Cortex of kidney (tissue), 1 donor: ENCODE data around the gene DCLK2.

Source experiments
- DNase-seq: peaks from one replicate; lab custom pipeline; 2025; lab: John Stamatoyannopoulos, UW

Gene DCLK2

GRCh38 chr4:150069353-150069752 is 8.9 kb upstream of the DCLK2 start:
- DNase-seq, result no peak

- no peak for DNase-seq
Observed at GRCh38 chr4:150070464-150071170, 7.6 kb upstream of the DCLK2 start.

DNA sequence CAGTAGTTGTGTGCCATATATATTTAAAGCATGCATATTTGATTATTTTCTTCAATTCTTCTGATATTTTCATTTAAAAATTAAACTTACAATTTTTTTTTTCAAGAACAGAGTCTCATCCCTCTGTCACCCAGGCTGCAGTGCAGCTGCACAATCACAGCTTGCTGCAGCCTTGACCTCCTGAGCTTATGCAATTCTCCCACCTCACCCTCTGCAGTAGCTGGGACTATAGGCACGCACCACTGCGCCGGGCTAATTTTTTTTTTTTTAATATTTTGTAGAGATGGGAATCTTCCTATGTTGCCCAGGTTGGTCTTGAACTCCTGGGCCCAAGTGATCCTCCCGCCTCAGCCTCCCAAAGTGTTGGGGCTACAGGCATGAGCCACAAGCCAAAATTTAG is 5.8 kb upstream of the DCLK2 start:
- no peak for DNase-seq

DNA sequence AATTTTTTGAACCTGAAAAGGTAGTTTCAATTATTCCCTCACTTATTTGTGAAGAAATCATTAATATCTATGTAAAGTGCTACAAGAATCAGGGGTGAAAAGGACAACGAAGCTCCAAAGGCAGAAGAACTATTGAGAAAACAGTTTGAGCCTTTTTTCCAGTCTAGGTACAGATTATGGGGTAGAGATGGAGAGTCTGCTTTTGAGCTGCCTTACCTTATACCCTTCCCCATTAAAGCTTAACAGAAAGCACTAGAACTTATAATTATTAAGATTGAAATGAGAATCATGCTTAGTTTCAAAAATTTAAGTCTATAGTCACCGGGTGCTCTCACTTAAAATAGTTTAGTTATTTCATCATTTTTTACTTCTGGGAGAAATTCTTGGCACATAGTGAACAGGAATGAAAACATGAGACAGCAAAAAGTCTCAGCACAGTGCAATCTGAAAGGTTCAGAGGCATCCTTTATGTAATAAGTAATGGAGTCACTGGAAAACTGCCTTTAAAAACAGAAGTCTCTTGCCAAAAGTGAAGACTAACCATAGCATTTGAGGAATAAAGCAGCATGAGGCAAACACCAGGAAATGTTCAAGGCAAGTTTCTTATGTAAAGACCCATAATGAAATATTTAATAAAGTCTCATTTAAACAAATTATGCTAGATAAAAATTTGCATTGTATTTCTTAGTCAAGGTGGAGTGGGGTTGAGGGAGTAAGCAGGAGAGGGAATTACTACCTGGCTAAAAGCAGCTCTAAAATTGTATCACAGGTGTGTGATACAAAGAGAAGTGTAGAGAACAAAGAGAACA is 5.1 kb upstream of the DCLK2 start:
- no peak for DNase-seq

DNA sequence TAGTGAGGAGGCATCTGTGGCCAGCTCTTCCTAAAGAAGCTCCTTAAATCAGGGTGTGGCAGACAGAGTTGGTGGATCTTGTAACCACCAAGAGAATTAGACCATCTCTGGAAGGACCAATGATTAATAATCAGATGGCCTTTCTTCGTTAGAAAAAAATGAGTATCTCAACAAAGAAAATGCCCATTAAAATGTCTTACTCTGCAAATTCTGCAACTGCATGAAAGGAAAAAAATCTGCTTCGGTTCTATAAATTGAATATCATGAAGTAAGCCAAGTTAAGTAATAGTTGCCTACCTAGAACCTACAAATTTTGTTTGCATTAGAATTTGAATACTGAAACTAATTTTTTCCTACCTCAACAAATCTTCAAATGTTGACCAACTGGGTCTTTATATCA is 4.2 kb upstream of the DCLK2 start:
- no peak for DNase-seq

DNA sequence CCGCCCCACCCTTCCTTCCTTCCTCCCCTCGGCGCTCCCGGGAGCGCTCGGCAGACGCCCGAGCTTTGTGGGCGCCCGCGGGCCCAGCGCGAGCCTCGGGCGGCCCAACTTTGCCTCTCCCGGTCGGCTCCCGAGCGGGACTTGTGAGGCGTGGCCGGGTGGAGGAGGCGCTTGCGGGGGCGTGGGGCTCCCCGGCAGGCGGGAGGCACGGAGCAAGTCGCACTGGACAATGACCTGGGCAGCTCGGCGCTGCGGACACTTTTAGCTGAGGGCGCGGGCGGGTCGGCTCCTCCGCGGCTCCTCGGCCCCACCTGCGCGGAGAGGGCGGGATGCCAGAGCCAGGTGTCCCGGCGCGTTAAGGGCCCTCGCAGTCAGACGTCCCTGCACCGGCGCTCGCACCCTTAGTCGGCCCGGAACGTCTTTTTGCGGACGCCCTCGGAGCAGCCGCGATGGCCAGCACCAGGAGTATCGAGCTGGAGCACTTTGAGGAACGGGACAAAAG is 385 bp downstream of the DCLK2 start:
- DNase-seq, result no peak

DNA sequence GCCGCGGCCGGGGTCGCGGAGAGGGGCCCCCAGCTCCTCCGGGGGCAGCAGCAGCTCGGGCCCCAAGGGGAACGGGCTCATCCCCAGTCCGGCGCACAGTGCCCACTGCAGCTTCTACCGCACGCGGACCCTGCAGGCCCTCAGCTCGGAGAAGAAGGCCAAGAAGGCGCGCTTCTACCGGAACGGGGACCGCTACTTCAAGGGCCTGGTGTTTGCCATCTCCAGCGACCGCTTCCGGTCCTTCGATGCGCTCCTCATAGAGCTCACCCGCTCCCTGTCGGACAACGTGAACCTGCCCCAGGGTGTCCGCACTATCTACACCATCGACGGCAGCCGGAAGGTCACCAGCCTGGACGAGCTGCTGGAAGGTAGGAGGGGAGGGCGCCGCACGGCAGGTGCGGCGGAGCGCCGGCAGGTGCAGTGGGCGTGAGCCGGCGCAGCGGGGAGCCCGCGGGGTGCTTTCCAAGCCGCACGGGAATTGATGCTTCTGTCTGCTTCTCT is 886 bp downstream of the DCLK2 start:
- no peak for DNase-seq

DNA sequence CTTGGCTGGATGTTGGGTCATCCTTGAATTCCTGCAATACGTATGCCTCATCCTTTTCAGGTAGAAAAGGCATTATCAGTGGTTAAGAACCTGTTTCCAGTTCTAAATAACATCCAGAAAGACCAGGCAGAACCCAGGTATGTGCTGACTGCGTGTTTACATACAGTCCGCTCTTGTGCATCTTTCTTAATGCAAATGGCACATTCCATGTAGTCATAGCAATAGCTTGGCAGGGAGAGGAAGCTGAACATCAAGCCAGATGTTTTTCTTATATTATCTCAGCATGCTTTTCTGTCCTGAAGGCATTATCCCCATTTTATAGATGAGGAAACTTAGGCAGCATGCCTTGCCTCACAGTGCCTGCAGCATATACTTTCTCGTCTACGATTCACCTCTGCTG is 2.1 kb downstream of the DCLK2 start:
- no peak for DNase-seq

DNA sequence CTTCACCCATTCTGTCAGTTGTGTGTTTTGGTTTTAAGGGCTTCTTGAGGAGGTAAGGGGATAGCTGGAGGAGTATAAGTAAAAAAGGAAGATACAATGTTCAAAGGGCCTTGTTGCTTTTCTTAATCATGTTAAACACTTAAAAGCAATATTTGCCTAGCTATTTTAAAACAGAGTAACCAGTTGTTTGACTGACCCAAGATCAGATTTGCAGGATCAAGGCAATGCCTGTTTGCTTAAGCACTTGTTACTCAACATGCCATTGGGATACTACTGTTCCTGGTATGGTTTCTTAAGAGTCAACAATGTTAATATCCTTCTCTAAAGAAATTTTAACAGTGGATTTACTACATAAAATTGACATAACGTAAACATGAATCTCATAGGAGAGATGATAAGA is 2.6 kb downstream of the DCLK2 start:
- DNase-seq, result no peak

DNA sequence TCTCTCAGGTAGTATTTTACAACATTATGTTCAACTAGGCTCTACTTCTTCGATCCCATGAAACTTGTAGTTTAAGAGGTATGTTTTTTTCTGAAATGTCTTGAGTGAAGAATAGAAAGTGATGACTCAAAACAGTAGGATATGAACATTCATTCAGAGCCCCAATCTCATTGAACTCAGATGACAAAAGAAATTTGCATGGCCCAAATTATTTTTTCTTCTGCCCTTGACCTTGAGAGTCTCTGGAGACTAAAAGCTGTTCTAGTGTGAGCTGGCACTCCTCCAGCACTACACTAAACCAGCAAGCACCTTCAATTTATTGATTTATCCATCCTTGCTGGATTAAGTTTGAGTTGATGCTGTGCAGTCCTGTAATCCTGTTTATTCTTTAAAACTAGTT is 4.0 kb downstream of the DCLK2 start:
- DNase-seq, result no peak

DNA sequence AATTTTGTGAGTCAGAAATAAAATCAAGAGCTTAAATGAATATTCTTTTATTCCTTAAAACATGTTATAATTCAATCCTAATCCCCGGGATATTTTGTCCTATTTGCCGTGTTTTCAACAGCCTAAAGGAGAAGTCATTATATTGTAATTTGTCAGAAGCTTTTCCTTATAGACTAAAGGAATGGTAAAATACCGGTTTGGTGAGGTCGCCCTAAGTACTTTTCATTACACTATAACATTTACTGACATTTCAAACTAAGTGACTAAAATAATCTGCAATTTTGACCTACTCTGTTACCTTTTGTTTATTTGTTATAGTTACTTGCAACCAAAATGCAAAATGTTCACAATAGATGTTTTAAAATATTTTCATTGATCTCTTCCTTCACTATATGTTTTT is 8.8 kb downstream of the DCLK2 start:
- DNase-seq, result no peak

DNA sequence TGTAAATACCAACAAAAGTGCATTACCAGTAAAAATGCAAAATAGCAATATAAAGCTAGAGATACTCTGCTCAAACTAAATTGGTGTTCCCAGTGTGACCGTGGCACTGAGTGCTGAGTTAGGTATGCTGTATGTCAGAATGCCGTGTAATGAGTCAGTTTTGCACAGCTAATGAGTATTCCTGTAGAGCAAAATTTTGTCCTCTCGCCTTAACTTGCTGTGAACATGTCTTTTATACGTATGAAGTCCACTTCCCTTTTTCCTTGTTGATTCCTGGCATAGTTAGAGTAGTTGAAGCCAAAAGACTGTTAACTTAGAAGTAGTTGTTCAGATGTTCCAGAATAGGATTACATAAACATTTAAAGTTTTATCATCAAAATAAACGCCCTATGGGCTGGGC is 11.5 kb downstream of the DCLK2 start:
- DNase-seq, result no peak

GRCh38 chr4:150090836-150091235 is 12.6 kb downstream of the DCLK2 start:
- no peak for DNase-seq

GRCh38 chr4:150094676-150095075 is 16.4 kb downstream of the DCLK2 start:
- no peak for DNase-seq

GRCh38 chr4:150096625-150097024 is 18.4 kb downstream of the DCLK2 start:
- no peak for DNase-seq

- no peak for DNase-seq
Observed at GRCh38 chr4:150098214-150098613, 20.0 kb downstream of the DCLK2 start.

GRCh38 chr4:150104404-150105027 is 26.3 kb downstream of the DCLK2 start:
- DNase-seq, result no peak

DNA sequence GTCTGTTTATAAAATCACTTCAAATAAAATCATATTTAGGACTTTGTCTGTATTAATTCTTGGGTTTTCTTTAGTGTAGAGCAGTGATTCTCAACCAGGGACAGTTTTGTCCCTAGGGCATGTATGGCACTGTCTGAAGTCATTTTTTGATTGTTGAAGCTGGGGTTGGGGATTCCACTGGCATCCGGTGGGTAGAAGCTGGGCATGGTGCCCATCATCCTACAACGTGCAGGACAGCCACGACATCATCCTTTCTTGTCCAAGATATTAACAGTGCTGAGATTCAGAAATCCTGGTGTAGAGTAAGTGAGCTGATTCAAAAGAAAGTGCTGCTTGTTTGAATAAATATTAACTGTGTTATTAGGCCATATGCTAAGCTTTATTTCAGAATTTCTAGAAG is 28.6 kb downstream of the DCLK2 start:
- no peak for DNase-seq

- no peak for DNase-seq
Observed at GRCh38 chr4:150108691-150109090, 30.4 kb downstream of the DCLK2 start.

DNA sequence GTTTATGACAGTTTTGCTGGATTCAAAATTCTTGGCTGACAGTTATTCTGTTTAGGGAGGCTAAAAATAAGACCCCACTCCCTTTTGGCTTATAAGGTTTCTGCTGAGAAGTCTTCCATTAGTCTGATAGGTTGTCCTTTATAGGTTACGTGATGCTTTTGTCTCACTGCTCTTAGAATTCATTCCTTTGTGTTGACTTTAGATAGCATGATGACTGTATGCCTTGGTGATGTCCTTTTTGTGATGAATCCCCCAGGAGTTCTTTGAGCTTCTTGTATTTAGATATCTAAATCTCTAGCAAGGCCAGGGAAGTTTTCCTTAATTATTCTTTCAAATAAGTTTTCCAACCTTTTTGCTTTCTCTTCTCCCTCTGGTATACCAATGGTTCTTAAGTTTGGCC is 36.4 kb downstream of the DCLK2 start:
- no peak for DNase-seq

DNA sequence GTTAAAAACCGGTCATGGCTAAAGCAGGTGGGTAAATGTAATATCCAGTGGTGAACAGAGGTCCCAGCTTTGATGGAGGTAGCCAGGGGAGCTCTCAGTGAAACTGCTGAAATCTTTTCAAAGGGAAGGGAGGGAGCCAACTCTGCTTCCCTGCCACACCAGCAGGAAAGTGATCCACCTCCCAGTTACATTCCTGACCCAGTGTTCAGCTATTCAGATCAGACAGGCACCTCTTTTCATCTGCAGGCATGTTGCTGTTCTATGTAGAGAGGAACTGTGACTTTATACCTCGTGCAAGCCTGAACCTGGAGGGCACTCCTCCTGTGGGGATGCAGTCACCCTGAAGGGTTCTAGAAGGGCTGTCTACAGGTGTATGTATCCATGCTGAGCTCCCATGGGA is 37.6 kb downstream of the DCLK2 start:
- DNase-seq, result no peak

DNA sequence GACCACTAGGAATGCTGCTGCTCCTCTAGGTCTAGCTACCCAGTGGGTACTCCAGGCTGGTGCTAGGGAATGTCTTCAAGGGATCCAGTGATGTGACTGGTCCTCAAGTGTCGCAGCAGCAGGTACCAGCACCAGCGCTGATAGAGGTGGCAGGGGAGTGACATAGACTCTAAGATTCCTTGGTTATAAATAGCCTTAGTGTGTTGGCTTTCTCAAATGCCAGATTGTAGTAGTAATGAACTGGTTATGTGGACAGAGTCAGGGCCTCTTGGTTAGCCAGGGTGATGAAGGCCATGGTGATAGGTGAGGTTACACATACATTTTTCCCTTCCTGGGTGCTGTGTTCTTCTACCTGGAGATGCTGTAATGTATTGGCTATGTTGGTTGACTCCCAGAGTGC is 38.3 kb downstream of the DCLK2 start:
- no peak for DNase-seq

DNA sequence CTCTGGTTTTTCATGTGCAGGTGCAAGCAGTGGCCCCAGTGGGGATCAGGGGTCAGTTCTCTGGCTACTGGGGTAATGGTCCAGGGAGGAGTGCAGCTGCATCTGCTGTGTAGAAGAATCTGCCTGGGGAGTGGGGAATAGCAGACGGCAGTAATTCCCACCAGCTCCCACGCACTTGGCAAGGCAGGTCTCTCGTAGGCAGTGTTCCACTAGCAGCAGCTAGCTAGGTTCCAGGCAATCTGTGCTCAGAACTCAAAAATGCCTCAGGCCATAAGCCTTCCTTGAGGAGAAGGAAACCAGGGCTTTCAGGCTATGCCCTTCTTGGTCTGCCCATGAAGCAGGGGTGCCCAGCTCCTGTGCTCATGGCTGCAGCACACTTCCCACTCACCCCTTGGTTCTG is 38.8 kb downstream of the DCLK2 start:
- DNase-seq, result no peak
